ENCODE measurements around the gene VCL.
A peak's percentile ranks its signal among the peaks of the same experiment; 100 is the strongest.
"Not testable (repeated sequence)": the region's sequence is repeated elsewhere in the genome, so short reads cannot be mapped to it uniquely, and the experiment has no call there.

VCL gene

GRCh38 chr10:73997787-73998622, at the start of gene VCL:
TSS of gene VCL (plus strand) at chr10:73998116. CDS start at chr10:73998208, 92 bp downstream.
- peak; percentile 60 for DNase-seq

DNA sequence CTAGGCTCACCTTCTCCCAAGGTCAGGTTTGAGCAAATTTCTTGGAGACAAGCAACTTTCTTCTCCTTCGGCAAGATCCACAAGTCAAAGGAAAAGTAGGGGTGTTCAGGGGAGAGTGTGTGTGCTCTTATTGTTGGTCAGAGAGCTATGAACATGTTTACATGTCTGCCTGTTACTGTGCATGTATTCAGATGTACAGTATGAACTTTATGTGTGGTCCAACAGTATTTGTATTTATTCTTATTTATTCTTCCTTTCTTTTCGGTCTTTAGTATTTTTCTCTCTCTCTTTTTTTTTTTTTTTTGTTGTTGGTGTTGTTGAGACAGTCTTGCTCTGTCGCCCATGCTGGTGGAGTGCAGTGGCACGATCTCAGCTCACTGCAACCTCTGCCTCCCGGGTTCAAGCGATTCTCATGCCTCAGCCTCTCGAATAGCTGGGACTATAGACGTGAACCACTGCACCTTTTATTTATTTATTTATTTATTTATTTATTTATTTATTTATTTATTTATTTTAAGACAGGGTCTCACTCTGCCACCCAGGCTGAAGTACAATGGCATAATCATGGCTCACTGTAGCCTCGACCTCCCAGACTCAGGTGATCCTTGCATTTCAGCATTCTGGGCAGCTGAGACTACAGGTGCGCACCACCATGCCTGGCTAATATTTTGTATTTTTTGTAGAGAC, 48.8 kb upstream of the VCL start:
- DNase-seq: no peak

DNA sequence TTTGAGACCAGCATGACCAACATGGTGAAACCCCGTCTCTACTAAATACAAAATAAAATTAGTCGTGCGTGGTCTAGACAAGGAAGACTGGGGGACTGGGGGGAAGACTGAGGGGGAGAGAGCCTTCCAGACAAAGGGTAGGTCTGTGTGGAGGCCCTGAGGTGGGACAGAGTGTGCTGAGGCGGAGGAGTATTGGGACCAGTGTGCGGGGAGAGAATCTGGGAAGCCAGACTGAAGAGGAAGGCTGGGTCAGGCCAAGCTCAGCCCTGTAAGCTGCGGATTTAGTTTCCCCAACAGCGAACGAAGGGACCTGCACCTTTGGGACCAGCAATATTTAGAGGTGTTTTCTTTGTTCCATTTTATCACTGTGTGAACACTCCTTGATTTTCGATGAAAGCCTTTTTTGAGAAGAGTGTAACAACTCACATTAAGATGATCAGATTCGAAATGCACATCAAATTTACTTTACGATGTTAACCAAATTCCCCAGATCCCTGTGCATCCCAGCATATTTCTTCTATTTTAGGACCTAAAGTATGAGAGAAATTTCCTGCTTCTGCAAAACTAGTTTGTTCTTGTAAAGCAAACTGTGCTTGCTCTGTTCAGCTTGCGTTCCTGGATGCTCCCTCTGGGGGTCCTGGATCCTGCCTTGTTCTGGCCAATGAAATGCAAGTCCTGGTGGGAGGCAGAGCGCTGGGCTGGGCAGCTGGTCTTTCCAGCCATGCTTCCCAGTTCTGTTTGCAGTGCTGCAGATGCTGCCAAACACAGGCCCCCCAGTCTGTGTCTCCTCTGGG, 47.6 kb upstream of the VCL start:
- no peak for DNase-seq

DNA sequence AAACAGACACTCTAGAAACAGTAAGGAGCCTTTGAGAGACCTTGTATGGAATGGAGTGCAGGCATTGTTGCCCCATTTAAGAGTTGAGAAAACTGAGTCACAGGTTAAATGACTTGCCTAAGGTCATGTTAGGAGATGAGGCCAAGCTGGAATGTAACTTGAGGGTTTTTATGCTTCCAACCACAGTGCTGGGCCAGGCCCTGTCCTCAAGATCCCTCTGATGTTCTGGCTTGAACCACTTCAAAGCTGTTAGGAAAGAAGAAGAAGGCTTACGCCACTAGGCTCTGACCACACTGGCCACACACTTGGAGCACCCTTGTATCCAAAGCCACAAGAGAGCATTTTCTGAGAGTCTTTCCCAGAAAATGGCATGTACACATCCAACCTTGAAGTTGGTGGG, 44.3 kb upstream of the VCL start:
- DNase-seq: no peak

DNA sequence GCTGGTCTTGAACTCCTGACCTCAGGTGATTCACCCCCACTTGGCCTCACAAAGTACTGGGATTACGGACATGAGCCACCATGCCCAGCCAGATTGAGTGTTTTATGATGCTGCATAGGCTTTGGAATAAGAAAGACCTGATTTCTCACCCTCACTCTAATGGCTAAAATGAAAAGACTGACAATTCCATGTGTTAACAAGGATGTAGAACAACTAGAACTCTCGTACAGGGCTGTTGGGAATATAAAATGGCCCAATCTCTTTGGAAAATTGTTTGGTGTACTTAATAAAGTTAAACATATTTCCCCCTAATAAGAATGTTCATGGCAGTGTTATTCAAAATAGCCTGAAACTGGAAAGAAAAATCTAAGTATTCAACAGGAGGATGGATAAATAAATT, 43.2 kb upstream of the VCL start:
- DNase-seq: no peak

GRCh38 chr10:73955719-73956118, 42.2 kb upstream of the VCL start:
- DNase-seq: no peak

DNA sequence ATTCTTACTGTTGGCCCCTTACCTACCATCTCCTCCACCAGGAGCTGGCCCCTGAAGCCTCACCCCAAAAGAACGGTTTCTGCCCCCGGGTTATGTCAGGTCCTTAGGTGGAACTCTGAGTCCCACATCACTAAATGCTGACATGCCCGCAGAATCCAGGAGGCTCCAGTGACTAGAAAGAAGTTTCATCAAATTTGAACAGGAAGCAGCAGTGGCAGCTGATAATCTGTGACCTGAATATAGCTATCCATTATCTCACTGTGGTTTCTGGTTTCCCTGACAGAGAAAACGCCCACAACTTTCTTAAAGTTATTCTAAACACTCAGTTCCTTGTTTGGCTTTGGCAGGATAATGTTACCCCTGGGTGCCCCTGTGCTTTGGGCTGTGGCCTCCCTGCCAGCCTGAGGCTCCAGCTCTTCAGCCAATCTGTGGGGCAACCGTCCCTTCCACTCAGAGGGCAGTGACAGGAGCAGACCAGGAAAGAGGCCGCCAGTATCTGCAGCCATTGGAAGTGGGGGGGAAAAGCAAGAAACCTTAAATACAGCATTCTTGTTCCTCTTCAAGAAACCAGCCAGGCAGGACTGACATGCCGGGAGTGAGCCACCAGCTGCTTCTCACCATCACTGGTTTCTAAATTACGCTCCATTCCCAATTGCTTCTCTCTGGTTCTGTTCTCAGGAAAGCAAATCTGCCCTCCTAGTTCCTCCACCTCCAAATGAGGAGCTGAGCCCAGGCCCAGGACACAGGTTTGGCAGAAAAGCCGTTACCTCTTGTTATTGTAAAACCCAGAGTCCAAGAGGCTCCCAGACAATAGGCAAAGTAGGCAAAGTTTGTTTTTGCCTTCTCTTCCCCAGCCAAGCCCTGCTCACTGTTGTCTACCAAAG, 41.2 kb upstream of the VCL start:
- peak; percentile 69 for DNase-seq

DNA sequence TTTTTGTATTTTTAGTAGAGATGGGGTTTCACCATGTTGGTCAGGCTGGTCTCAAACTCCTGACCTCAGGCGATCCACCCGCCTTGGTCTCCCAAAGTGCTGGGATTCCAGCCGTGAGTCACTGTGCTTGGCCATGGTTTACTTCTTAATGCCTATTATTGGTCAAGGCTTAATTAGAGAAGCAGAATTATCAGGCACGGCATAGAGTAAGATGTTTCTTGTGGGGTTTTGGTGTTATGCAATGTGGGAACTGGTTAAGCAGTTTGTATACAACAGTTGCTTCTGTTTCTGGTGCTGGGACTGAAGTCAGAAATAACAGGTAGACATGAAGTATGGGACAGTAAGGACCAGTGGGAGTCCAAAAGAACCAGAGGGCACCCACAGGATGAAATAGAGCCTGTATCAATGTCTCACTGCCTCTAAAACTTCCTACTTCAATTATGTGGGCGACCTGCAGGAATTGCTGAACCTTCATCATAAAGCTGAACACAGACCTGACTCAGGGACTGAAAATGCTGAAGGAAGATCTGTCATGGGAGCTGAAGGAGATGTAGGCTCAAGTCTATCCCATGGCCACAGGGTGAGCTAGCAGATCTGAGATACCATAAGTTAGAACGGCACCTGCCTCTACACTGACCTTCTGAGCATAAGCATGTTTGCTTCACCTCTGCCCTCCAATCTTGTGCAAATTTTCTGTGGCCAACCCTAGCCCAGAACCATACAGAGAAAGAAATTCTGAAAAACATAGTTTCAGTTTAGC, 38.3 kb upstream of the VCL start:
- no peak for DNase-seq

GRCh38 chr10:73962386-73962785, 35.5 kb upstream of the VCL start:
- DNase-seq: no peak

DNA sequence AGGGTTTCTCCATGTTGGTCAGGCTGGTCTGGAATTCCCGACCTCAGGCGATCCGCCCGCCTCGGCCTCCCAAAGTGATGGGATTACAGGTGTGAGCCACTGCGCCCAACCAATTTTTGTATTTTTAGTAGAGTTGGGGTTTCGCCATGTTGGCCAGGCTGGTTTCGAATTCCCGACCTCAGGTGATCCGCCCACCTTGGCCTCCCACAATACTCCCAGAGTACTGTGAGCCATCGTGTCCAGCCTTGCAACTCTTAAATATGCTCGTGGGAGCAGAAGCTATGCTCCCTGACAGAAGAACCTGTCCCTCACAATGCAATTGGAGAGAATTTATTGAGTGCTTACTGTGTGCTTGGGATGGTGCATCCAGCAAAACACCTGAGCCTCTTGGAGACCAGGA, 34.4 kb upstream of the VCL start:
- not testable (repeated sequence) for DNase-seq

DNA sequence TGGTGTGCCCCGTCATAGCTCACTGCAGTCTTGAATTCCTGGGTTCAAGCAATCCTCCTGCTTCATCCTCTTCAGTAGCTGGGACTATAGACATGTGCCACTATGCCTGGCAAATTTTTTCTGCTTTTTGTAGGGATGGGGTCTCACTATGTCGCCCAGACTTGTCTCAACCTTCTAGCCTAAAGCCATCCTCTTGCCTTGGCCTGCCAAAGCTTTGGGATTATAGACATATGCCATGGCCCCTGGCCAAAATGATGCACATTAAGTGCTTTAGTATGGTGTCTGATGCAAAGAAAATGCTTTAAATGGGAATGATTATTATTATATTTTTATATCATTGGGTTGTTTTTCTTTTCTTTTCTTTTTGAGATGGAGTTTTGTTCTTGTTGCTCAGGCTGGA, 33.2 kb upstream of the VCL start:
- DNase-seq: no peak

DNA sequence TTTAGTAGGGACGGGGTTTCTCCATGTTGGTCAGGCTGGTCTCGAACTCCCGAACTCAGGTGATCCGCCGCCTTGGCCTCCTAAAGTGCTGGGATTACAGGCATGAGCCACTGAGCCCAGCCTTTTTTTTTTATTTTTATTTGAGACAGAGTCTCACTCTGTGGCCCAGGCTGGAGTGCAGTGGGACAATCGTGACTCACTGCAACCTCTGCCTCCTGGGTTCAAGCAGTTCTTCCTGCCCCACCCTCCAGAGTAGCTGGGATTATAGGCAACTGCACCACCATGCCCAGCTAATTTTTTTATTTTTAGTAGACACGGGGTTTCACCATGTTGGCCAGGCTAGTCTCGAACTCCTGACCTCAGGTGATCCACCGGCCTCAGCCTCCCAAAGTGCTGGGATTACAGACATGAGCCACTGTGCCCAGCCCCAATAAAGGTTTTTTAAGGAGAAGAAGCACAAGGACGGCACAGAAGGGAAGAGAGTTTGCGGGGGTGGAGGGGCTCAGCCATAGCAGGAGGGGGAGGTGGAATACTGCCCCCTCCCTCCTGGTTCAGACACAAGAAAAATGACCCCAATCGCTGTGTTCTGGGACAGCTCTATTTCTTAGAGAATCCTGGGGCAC, 32.5 kb upstream of the VCL start:
- DNase-seq: not testable (repeated sequence)

GRCh38 chr10:73965890-73966768, 31.8 kb upstream of the VCL start:
- no peak for DNase-seq

GRCh38 chr10:73967022-73967429, 30.9 kb upstream of the VCL start:
- no peak for DNase-seq

DNA sequence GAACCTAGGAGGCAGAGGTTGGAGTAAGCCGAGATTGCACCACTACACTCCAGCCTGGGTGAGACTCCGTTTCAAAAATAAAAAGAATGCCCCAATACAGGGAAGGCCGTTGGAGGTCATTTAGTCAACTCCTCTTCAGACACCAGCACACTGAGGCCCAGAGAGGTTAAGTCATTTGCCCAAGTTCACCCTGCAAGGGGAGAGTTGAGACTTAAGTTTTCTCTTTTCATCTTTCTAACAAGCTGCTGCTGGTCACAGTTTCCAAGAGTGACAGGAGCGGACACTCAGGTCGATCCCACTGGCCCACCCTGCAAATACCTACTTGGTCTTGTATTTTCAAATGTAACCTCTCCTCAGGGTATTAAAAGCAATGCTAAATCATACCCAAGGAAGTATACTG, 30.4 kb upstream of the VCL start:
- no peak for DNase-seq

- no peak for DNase-seq
These were observed 29.8 kb upstream of the VCL start for GRCh38 chr10:73968098-73968521.

DNA sequence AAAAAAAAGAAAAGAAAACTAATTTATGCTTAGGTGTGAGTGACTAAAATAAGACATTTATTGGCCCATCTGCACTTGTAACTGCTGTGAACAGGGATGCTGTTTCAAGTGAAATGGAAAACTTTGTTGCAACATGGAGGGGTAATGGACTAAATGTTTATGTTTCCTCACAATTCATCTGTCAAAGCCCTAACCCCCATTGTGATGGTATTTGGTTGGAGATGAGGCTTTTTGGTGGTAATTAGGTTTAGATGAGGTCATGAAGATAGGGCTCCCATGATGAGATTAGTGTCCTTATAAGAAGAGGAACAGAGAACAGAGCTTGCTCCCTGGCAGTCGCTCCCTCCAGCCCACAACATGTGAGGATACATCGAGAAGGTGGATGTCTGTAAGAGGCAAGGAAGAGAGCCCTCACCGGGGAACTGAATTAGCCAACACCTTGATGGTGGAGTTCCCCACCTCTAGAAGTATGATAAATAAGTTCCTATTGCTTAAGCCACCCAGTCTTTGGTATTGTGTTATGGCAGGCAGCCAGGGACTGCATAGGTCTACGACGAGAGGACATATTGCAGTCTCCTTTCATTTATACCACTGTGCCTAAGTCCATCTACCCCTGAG, 28.6 kb upstream of the VCL start:
- DNase-seq: no peak

DNA sequence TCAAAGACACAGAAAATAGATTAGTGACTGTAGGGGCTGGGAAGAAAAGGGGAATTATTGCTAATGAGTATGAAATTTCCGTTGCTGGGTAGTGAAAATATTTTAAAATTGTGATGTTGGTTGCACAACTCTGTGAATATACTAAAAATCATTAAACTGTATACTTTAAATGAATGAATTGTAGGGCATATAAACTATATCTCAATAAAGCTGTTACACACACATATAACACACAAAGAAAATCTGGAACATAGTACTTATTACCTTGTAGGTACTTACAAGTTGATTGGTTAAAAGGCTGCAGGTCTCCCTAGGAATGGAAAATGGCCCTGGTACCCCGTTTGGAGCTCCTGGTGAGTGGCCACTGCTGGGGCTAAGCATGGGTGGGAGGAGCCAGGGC, 27.1 kb upstream of the VCL start:
- no peak for DNase-seq

DNA sequence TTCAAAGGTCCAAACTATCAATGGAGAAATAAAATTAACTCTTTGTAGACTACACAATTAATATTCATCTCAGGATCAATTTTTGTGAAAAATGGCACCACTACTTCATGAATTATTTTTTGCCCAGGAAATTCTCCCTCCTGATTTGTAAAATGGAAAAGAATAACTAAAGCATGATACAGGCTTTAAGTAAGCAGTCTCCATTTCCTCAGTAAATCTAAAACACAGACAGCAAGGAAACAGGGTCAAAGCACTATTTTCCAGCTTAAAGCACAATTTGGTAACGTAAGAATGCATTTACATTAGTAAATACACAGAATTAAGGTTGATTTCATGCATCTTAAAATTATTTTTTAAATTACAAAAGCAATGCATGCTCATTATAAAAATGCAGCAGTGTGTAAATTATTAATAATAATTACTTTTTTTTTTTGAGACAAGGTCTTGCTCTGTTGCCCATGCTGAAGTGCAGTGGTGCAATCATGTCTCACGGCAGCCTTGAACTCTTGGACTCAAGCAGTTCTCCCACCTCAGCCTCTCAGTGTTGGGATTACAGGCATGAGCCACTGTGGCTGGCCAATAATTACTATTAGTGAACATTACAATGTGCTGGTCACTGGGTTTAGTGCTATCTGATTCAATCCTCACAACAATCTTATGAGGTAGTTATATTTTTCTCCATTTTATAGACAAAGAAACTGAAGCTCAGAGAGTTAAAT, 26.1 kb upstream of the VCL start:
- no peak for DNase-seq
